Left lung (tissue), 10 donors: ENCODE data around the gene L1CAM. TPM values are rescaled to one million over a fixed set of nuclear protein-coding genes. Genes with fewer than 3 reads are reported as not detected.

Experiments
- ATAC-seq: fragments of 200-7000 bp; cut with Tn5 transposase; one replicate; pipeline ENCODE4 v1.9.1; 2020; ENCODE audit warnings: moderate library complexity
- DNase-seq, 4 donors: peaks; one replicate each; pipeline ENCODE4 v3.0.0-alpha.2; 2013 to 2020
- H3K27ac ChIP-seq, 2 donors: fragments of 200-600 bp; sonication (generic) in 1 of 2; one replicate each; pipeline versions ENCODE4 v1.5.0 to v1.8.0; 2020 to 2021
- H3K27me3 ChIP-seq, 2 donors: fragments of 200-600 bp; sonication (generic) in 1 of 2; one replicate each; pipeline versions ENCODE4 v1.5.0 to v1.8.0; 2020 to 2021
- H3K36me3 ChIP-seq, 2 donors: fragments of 200-600 bp; sonication (generic) in 1 of 2; one replicate each; pipeline versions ENCODE4 v1.5.0 to v1.8.0; 2020 to 2021
- H3K4me1 ChIP-seq, 2 donors: fragments of 200-600 bp; one replicate each; pipeline ENCODE4 v1.8.0; 2021
- H3K4me3 ChIP-seq, 2 donors: fragments of 200-600 bp; sonication (generic) in 1 of 2; one replicate each; pipeline versions ENCODE4 v1.5.0 to v1.8.0; 2020 to 2021; ENCODE audit warnings: mild to moderate bottlenecking in 1 of 2
- H3K9me3 ChIP-seq, 2 donors: fragments of 200-600 bp; sonication (generic) in 1 of 2; one replicate each; pipeline versions ENCODE4 v1.5.0 to v1.8.0; 2020 to 2021
- CTCF ChIP-seq, 2 donors: fragments of 200-600 bp; sonication (generic) in 1 of 2; IDR thresholded peaks; one replicate each; pipeline versions ENCODE4 v1.5.0 to v1.8.0; 2021; ENCODE audit warnings: antibody characterized with exemption in 2 of 2
- intact Hi-C, 2 donors: fragments of 100-400 bp; cut with DNase I; formaldehyde crosslinking; loops; one replicate each; pipeline versions ENCODE4 v1.11.2 to v1.14.2; 2022
- polyA plus RNA-seq, 6 donors: library from polyadenylated mRNA; unstranded; fragments of 120-200 nt; gene quantifications; one replicate each; pipeline ENCODE4 v1.2.1, GENCODE V29; 2013; ENCODE audit not compliant: insufficient read length in 6 of 6
- total RNA-seq, 2 donors: library from RNA; stranded (reverse); fragmentation: NEBNext Ultra II Directional; extraction: Animal tissue kit (Norgen Biotek cat#: 25700); gene quantifications; one replicate each; pipeline ENCODE4 v1.2.1, GENCODE V29; 2021
- donor health status: DM: no; HTN: yes; CAD: no.
- donor health status: DM: no; HTN: no; CAD: no.

The L1CAM gene
- total and polyA plus RNA-seq, 8 donors, result 0.27 to 0.86 (median 0.53) TPM

- H3K27me3 ChIP-seq, result peaks cover 11 to 39% of the 10 kb centered on the region in 2 donors
- intact Hi-C loops, result no loop called here
- no peaks in the 10 kb centered on the region for H3K36me3 ChIP-seq
- no peak for TF ChIP-seq CTCF (IDR thresholded peaks at IDR 0.05)
- no peaks in the 10 kb centered on the region for H3K4me1 ChIP-seq
- H3K27ac ChIP-seq, result no peak overlapping the region
- no peaks in the 10 kb centered on the region for H3K9me3 ChIP-seq
- ATAC-seq (no peak), DNase-seq (no peak)
- H3K4me3 ChIP-seq, result no peak overlapping the region
Measured at GRCh38 chrX:153874085-153874365, 11.9 kb downstream of the L1CAM start.

GRCh38 chrX:153873282-153874084 lies 12.5 kb downstream of the L1CAM start:
- peaks cover 6 to 34% of the 10 kb centered on the region in 2 donors for H3K27me3 ChIP-seq
- TF ChIP-seq CTCF (IDR thresholded peaks at IDR 0.05), result no peak
- no peaks in the 10 kb centered on the region for H3K4me1 ChIP-seq
- no peak overlapping the region for H3K27ac ChIP-seq
- no peak for DNase-seq
- ATAC-seq, result no peak
- intact Hi-C loops, result no loop called here
- H3K9me3 ChIP-seq, result no peaks in the 10 kb centered on the region
- H3K36me3 ChIP-seq, result no peaks in the 10 kb centered on the region
- no peak overlapping the region for H3K4me3 ChIP-seq

- no peak overlapping the region for H3K27ac ChIP-seq
- DNase-seq (no peak), ATAC-seq (no peak)
- peaks cover 0 to 23% of the 10 kb centered on the region in 2 donors for H3K27me3 ChIP-seq
- no peaks in the 10 kb centered on the region for H3K4me1 ChIP-seq
- no peak for TF ChIP-seq CTCF (IDR thresholded peaks at IDR 0.05)
- no peaks in the 10 kb centered on the region for H3K36me3 ChIP-seq
- H3K9me3 ChIP-seq, result no peaks in the 10 kb centered on the region
- intact Hi-C loops, result no loop called here
- H3K4me3 ChIP-seq, result no peak overlapping the region
Measured at GRCh38 chrX:153871946-153872878, 13.8 kb downstream of the L1CAM start.

GRCh38 chrX:153871451-153871850 lies 14.5 kb downstream of the L1CAM start:
- no peak for TF ChIP-seq CTCF (IDR thresholded peaks at IDR 0.05)
- Histone ChIP-seq H3K27ac (no peak overlapping the region), H3K9me3 (no peaks in the 10 kb centered on the region), H3K27me3 (peaks cover 0 to 23% of the 10 kb centered on the region in 2 donors), H3K4me1 (no peaks in the 10 kb centered on the region), H3K4me3 (no peak overlapping the region), H3K36me3 (no peaks in the 10 kb centered on the region)
- no peak for DNase-seq
- intact Hi-C loops, result no loop called here
- no peak for ATAC-seq

- no peaks in the 10 kb centered on the region for H3K9me3 ChIP-seq
- TF ChIP-seq CTCF (IDR thresholded peaks at IDR 0.05), result no peak
- ATAC-seq (no peak), DNase-seq (no peak)
- H3K27me3 ChIP-seq, result peaks cover 0 to 23% of the 10 kb centered on the region in 2 donors
- H3K36me3 ChIP-seq, result no peaks in the 10 kb centered on the region
- no peak overlapping the region for H3K4me3 ChIP-seq
- no peaks in the 10 kb centered on the region for H3K4me1 ChIP-seq
- intact Hi-C loops, result no loop called here
- no peak overlapping the region for H3K27ac ChIP-seq
Measured at GRCh38 chrX:153870791-153871360, 15.1 kb downstream of the L1CAM start.
